SHP77 (cell line): ENCODE results near the gene KHDC1.
A peak's percentile ranks its signal among the peaks of the same experiment; 100 is the strongest.
"Not testable (repeated sequence)": the region's sequence is repeated elsewhere in the genome, so short reads cannot be mapped to it uniquely, and the experiment has no call there.

Experiments used
- DNase-seq, 2 experiments: peaks; one replicate each; lab custom pipeline; 2025; lab: John Stamatoyannopoulos, UW

The KHDC1 gene, protein sequence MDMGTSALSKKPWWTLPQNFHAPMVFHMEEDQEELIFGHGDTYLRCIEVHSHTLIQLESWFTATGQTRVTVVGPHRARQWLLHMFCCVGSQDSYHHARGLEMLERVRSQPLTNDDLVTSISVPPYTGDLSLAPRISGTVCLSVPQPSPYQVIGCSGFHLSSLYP

DNA sequence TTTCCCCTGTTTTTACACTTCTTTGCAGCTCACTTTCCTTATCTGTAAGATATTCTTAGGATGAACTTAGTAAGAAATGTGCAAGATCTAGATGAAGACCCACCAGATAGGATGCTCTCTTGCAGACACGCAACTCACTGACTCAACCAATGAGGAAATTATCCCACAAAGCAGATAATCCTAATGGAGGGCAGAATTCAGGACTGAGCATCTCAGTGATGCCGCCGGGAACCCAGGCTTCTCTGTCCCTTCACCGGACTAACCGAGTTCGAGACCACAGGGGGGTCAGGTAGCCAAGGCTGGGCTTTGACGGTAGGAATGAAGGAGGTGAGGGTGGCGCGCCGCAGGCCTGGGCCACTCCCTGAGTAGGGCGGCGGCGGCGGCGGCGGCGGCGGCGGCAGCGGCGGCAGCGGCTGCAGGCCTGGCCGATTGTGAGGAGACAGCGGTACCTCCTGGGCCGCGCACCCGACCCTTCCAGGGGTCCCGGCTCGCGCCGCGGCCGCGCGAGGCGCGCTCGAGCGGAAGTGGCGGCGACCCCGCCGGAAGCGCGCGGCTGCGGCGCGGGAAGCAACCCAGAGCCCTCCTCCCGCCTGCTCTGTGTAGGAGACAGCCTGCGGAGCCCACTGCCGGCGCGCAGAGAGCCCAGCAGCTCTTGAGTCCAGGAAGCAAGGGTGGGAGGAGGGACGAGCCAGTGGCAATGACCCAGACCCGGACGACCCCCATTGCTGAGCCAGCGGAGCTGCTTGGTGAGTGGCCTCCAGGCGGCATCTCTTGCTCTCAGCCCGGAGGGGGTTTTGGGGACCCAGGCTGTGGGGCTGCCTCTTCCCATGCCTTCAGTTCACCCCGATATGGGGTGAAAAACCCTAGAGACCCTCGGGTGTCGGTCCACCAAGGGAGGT is at the start of gene KHDC1:
TSS of gene KHDC1 (minus strand) at position 526 of the 899 bp plus-strand sequence. CDS start 20,679 bp downstream, outside the sequence.
- DNase-seq, result peak; percentile 16 to 51

DNA sequence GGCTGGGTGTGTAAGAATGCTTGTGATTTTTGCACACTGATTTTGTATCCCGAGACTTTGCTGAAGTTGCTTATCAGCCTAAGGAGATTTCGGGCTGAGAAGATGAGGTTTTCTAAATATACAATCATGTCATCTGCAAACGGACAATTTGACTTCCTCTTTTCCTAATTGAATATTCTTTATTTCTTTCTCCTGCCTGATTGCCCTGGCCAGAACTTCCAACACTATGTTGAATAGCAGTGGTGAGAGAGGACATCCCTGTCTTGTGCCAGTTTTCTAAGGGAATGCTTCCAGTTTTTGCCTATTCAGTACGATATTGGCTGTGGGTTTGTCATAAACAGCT is 47.5 kb upstream of the KHDC1 start:
- DNase-seq, result not testable (repeated sequence)

DNA sequence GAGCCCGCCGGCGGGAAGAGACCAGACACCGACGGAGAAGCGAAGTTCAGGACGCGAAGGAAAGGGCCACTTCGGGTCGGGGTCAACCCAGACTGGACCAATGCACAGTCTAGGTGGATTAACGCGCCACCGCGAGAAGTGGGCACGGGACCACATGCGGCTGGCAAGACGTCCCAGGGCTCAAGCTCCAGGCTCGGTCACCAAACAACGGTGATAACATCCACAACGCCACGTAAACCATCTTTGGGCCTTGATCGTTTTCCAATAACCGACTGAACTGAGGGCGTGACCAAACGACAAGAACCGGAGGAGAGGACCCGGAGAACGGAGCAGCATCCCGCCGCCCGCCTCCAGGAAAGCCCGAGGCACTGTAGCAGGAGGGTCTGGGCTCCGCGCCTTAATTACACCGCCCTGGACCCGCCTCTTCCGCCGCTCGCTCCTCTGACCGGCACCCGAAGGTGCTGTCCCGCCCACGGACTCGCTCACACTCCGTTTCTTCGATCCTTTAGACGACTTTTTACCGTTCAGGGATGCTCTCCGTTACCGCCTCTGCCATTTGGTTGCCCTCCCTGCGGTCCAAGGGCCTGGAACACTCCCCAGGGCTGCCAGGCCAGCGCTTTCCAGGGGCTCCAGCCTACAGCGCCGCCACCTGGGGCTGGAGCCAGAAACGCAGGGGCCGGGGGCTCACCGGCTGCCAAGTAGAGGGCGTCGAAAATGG is 46.9 kb upstream of the KHDC1 start:
- peak; percentile 16 to 43 for DNase-seq

DNA sequence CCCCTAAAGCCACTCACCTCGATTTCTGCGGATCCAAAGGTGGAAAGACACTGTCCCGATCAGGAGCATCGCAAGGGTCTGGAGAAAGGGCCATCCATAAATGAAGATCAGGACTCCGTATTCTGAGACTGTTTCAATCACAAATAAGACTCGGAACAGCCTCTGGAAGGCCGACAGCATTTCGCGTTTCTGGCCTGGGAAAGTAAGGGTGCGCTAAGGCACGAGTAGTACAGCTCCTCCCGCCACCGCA is 46.5 kb upstream of the KHDC1 start:
- no peak for DNase-seq

DNA sequence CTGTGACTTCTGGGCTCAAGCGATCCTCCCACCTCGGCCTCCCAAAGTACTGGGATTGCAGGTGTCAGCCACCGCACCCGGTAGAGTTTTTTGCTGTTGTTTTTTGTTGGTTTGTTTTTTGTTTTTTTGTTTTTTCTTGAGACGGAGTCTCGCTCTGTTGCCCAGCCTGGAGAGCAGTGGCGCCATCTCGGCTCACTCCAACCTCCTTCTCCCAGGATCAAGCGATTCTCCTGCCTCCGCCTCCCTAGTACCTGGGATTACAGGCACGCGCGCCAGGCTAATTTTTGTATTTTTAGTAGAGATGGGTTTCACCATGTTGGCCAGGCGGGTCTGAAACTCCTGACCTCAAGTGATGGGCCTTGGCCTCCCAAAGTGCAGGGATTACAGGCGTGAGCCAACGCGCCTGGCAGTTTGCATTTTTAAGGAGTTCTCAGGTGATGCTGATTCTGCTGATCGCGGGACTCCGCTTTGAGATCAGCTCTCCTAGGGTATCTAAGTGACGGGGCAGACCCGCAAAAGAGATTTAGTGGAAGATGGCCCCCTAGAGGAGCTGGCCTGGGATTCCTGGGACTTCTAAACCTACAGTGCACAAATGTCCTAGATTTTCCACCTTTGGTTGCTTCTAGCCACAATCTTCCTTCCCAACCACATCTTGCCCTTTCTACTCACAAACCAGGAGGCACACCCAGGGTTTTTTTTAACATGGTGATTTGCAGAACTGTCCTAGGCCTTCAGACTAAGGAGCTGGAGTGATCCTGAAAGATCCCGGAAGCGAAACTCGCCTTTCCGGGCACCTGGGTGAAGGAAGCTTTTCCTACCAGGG is 45.9 kb upstream of the KHDC1 start:
- DNase-seq, result peak; percentile 10 to 11

DNA sequence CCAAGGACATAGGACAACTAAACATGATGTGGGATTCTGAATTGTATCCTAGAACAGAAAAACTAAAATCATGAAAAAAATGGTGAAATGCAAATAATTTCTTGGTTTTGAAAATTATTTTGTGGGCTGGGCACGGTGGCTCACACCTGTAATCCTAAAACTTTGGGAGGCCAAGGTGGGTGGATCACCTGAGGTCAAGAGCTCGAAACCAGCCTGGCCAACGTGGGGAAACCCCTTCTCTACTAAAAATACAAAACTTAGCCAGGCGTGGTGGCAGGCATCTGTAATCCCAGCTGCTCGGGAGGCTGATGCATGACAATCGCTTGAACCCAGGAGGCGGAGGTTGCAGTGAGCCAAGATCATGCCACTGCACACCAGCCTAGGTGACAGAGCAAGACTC is 40.8 kb upstream of the KHDC1 start:
- not testable (repeated sequence) for DNase-seq

DNA sequence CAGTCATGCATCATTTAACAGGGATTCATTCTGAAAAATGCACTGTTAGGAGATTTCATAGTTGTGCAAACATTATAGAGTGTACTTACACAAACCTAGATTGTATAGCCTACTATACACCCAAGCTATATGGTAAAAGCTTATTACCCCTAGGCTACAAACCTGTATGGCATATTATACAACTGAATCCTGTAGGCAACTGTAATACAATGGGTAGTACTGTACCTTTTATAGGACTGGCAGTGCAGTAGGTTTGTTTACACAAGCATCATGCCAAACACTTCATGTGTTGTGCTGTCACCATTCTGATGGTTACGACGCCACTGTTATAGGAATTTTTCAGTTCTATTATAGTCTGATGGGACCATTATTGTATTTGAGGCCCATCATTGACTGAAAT is 39.3 kb upstream of the KHDC1 start:
- no peak for DNase-seq

DNA sequence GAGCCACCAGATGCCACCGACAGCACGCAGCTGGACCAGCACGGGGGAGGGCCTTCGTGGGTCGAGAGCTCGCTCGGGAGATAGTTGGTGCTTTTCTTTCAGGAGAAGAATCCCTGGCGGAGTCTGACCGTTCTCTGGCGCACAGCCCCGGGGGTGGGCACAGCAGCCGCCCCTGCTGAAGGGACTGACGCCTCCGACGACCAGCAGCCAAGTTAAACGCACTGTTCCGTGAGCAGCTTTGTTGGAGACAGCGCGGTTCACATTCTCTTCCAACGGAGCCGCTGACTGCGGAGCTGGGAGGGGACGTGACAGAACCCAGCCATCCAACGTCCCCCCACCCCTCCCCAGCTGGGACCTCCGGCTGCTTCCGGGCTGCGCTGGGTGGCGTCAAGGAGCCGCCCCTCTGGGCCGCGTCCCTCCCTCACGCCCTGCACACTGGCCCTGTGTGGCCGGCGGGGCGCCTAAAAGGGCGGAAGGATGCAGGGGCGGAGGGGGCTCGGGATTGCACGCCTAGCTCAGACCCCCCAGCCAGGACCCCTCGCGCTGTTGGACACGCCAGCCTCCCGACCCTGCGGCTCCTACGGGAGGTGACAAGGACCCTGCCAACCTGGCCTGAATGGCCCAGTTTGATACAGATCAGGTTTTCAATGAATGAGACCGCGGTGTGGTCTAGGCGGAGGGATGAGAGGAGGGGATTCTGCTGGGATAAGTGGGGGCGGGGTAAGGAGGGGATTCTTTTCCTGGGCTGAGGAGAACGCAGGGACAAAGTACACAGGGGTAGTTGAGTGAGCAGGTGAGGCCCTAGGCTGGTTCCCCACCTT is 36.4 kb upstream of the KHDC1 start:
- no peak for DNase-seq

DNA sequence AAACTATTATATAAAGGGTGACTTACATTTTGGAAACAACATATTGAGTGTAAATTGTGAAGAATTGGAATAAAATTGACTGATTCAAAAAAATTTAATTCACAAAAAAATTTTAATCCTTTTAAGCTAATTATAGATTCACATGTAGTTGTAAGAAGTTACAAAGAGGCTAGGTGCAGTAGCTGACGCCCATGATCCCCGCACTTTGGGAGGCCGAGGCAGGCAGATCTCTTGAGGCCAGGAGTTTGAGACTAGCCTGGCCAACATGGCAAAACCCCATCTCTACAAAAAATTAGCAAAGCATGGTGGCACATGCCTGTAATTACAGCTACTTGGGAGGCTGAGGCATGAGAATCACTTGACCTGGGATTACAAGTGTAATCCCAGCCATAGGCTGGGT is 30.3 kb upstream of the KHDC1 start:
- DNase-seq, result no peak

DNA sequence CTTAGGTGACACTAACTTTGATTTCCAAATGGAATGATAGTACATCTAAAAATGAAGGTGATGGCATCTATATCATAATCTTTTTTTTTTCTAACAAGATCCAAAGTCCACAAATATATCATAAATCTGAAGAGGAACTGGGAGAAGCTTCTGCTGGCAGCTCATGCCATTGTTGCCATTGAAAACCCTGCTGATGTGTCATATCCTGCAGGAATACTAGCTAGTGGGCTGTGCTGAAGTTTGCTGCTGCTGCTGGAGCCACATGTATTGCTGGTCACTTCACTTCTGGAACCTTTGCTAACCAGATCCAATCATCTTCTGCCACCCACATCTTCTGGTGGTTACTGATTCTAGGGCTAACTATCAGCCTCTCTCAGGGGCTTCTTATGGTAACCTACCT is 27.4 kb upstream of the KHDC1 start:
- DNase-seq, result no peak

DNA sequence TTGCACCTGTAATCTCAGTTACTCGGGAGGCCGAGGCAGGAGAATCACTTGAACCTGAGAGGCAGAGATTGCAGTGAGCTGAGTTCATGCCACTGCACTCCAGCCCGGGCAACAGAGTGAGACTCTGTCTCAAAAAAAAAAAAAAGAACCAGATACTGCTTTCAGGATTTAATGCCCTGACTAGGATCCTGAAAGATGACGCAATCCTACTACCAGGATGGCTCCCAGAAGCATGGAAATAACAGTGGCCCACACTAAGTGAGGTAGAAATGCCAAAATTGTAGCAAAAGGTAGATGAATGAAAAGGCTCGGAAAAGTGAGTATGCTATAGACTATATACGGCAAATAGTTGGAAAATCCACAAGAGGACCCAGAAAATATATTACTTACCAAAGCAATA is 23.8 kb upstream of the KHDC1 start:
- no peak for DNase-seq

DNA sequence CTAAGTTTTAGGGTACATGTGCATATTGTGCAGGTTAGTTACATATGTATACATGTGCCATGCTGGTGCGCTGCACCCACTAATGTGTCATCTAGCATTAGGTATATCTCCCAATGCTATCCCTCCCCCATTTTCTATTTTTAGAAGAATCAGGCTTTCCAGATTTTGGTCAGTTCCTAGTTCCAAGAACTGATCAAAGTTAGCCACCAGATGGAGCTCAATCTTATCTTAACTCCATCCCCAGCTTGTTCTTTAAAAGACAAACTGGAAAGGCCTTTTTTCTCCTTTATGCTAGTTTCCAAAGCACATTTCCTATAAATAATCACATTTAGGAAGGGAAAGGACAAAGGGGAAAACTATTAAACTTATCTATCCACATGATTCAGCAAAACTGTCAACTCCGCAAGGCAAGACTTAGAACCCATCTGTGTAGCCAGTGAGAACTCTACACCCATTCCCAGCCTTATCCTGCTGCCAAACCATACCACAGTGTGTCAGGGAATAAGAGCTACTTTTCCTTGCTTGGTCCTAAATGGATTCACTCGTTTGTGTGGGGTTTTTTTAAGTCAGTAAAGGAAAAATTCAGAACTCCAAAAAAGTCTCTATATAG is 22.8 kb upstream of the KHDC1 start:
- DNase-seq, result peak in 1 of 2 experiments; percentile 7

DNA sequence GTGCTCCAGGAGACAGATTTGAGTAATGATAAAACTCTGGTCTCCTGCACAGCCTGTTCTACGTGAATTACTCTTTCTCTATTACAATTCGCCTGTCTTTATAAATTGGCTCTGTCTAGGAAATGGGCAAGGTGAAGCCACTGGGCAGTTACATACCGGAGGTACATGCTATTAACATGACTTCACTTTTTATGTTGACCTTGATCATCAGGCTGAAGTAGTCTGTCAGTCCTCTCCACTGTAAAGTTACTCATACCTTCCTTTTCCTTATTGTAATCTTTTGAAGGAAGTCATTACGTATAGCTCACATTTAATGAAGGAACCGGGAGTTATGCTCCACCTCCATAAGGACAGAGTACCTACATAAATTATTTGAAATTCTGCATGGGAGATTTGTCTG is 19.9 kb upstream of the KHDC1 start:
- no peak for DNase-seq

DNA sequence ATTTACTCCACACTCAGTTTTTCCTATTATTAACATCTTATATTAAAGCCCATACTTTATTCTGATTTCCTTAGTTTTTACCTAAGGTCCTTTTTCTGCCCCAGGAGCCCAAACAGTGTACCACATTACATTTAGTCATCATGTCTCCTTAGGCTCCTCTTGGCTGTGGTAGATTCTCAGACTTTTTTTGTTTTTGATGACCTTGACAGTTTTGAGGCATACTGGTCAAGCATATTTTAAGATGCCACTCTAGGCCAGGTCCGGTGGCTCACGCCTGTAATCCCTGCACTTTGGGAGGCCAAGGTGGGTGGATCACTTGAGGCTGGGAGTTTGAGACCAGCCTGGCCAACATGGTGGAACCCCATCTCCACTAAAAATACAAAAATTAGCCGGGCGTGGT is 18.7 kb upstream of the KHDC1 start:
- DNase-seq, result not testable (repeated sequence)

DNA sequence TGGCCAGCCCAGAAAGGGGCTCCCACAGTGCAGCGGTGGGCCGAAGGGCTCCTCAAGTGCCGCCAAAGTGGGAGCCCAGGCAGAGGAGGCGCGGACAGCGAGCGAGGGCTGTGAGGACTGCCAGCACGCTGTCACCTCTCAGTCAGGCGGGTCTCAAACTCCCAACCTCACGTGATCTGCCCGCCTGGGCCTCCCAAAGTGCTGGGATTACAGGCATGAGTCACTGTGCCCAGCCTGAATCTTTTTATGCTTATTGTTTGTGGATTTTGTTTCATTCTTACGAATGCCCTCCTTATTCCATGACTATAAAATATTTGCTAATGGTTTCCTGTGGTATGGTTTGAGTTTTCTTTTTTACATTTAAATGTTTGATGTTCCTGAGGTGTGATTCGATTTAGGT is 6.3 kb upstream of the KHDC1 start:
- DNase-seq, result not testable (repeated sequence)

DNA sequence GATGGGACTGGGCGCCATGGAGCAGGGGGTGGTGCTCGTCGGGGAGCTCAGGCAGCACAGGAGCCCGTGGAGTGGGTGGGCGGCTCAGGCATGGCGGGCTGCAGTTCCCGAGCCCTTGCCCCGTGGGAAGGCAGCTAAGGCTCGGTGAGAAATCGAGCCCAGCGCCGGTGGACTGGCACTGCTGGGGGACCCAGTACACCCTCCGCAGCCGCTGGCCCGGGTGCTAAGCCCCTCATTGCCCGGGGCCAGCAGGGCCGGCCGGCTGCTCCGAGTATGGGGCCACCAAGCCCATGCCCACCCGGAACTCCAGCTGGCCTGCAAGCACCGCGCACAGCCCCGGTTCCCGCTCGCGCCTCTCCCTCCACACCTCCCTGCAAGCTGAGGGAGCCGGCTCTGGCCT is 5.9 kb upstream of the KHDC1 start:
- not testable (repeated sequence) for DNase-seq

DNA sequence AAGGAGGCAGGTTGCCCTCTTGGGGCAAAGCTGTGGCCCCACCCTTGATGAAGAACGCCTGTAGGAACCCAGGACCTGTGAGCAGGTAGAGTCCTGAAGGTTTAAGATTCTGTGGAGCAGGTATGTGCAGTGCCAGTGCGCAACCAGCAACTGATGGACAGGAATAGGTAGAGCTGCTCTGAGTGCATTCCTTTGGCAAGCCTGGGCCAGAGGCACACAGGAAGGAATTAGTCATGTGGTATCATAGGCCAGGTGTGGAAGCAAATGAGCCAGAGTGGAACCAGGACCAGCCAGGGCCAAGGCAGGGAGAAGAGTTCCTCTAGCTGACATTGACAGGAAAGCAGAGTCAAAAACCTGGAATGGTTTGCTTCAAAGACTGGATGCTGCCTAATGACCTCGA is 1.4 kb upstream of the KHDC1 start:
- no peak for DNase-seq

DNA sequence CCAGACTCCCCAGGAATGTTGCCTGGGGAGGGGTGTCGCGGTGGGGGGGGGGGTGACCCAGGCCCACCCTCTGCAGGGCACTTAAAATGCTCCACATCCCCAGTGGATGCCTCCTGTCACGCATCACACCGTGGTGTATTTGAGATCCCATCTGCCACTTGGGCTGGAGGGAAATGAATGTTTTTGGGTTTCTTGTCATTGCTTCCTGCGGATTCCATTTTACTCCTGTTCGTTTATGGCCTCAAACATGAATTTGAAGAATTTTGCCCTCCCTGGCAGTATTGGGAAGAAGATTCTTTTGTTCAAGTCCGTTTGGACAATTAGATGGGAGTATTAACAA is 544 bp upstream of the KHDC1 start:
- DNase-seq, result no peak

DNA sequence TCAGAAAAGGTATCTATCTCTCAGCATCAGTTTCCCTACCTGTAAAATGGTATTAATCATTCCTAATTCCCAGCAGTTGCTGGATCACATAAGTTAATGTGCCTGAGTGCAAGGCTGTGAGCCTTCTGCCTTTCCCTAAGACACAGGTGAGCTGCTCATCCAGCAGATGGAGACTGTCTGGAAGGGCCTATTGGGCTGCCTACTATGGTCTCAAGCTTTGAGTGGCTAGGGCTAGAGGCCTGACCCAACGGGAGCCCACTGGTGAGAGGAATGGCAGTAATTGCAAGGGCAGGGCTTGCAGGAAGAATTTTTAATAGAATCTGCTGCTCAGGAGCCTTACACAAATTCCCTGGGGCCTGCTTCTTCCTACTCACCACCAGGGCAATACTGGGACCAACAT is 4.3 kb downstream of the KHDC1 start:
- DNase-seq, result no peak

DNA sequence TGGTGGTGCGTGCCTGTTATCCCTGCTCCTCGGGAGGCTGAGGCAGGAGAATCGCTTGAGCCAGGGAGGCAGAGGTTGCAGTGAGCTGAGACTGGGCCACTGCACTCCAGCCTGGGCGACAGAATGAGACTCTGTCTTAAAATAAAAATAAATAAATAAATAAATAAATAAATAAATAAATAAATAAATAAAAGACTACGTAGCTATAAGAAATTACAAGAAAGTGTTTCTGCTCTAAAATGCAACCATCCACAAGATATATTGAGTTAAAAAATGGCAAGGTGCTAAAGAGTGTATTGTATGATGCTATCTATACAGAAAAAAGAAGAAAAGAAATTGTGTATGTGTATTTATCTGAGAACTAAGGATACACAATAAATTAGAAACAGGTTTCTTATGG is 8.7 kb downstream of the KHDC1 start:
- DNase-seq, result not testable (repeated sequence)

DNA sequence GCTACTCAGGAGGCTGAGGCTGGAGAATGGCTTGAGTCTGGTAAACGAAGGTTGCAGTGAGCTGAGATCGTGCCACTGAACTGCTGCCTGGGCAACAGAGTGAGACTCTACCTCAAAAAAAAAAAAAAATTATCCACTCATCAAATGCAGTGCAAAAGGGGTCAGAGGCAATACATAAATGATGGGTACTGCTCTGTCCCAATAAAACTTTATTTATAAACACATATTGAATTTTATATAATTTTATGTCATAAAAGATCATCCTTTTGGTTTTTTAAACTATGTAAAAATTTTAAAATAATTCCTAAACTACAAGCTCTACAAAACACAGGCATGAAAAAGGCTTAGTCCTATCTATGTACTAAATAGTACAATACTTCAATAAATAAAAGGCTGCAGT is 10.3 kb downstream of the KHDC1 start:
- no peak for DNase-seq
